Coronary artery (tissue), 2 donors: ENCODE results near the gene KNDC1.

Experiments
- DNase-seq: peaks from one replicate; pipeline ENCODE4 v3.0.0-alpha.2; 2017; ENCODE audit warnings: low spot score
- H3K27ac ChIP-seq, 2 donors: fragments of 200-600 bp; sonication (generic); one replicate each; pipeline ENCODE4 v1.5.1; 2016 to 2019
- H3K4me3 ChIP-seq: fragments of 200-600 bp; sonication (generic); 2 replicates; pipeline ENCODE4 v1.5.1; 2016; ENCODE audit warnings: mild to moderate bottlenecking, moderate library complexity
- TF ChIP-seq, protein P1 (sequence below): fragments of 200-600 bp; sonication (generic); IDR thresholded peaks from one replicate; pipeline ENCODE4 v1.5.1; 2019; ENCODE audit warnings: antibody characterized with exemption

Gene KNDC1

DNA sequence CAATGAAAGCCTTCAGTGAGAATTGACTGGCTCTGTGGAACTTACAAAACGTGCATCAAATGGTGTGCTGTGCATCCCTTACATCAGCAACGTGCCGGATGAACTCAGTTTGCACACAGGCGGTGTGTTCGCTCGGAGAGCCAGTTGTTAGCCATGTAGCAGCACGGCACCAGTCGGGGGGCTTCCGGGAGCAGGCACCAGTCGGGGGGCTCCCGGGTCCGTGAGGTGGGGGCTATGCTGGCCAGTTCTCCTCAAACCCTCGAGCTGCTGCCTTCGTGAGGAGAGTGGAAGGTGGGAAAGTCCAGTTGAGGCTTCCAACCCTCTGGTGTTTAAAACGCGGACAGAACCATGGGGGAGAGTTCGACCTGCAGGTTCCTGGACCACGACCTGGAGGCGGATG, 35.1 kb downstream of the KNDC1 start:
- no peak overlapping the region for H3K4me3 ChIP-seq
- no peak overlapping the region for H3K27ac ChIP-seq
- DNase-seq: no peak
- TF ChIP-seq, protein P1, sequence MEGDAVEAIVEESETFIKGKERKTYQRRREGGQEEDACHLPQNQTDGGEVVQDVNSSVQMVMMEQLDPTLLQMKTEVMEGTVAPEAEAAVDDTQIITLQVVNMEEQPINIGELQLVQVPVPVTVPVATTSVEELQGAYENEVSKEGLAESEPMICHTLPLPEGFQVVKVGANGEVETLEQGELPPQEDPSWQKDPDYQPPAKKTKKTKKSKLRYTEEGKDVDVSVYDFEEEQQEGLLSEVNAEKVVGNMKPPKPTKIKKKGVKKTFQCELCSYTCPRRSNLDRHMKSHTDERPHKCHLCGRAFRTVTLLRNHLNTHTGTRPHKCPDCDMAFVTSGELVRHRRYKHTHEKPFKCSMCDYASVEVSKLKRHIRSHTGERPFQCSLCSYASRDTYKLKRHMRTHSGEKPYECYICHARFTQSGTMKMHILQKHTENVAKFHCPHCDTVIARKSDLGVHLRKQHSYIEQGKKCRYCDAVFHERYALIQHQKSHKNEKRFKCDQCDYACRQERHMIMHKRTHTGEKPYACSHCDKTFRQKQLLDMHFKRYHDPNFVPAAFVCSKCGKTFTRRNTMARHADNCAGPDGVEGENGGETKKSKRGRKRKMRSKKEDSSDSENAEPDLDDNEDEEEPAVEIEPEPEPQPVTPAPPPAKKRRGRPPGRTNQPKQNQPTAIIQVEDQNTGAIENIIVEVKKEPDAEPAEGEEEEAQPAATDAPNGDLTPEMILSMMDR: no peak

DNA sequence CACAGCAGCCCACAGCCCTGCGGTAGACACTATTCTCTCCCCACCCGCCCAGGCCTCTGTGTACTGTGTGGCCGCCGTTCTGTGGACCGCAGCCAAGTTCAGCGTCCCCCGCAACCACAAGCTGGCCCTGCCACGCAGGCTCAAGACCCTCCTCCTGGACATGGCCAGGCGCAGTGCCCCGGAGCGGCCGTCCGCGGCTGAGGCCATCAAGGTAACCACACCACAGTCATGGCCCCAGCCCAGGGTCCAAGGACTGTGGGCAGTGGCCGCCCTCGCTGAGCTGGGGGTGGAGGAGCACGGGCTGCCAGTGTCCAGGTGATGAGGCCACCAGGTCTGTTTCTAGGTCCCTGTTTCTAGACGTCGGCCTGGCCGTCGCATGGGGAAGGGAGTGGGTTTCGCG, 35.6 kb downstream of the KNDC1 start:
- Histone ChIP-seq H3K27ac (no peak overlapping the region), H3K4me3 (no peak overlapping the region)
- TF ChIP-seq, protein P1: no peak
- no peak for DNase-seq

DNA sequence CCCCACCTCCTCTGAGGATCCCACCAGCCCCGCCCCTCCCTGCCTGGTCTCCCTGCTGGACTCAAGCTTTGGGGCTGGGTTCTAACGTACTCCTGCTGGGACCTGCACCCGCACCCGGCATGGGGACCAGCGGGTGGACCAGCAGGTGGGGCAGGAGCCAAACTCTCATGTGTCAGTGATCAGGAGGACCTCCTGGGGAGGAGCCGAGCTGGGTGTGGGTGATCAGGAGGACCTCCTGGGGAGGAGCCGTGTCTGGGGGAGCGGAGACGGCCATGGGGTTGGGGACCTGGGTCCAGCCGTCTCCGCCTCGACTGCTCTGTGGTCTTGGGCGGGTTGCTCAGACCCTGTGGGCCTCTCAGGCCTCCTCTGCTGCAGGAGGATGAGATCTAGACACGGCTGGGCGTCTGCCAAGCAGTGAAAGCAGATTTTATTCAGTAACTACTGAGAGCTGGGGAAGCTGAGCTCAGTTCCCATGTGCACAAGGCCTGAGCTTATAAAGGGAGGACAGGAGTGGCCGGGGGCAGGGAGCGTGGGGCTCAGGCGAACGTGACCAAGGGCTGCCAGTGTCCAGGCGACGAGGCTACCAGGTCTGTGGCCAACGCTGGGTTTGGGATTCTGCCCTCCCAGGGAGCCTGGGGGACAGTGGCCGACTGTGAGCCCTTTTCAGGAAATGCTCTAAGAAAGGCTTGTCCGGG, 36.3 kb downstream of the KNDC1 start:
- H3K4me3 ChIP-seq: no peak overlapping the region
- H3K27ac ChIP-seq: no peak overlapping the region
- DNase-seq: no peak
- TF ChIP-seq, protein P1: no peak

DNA sequence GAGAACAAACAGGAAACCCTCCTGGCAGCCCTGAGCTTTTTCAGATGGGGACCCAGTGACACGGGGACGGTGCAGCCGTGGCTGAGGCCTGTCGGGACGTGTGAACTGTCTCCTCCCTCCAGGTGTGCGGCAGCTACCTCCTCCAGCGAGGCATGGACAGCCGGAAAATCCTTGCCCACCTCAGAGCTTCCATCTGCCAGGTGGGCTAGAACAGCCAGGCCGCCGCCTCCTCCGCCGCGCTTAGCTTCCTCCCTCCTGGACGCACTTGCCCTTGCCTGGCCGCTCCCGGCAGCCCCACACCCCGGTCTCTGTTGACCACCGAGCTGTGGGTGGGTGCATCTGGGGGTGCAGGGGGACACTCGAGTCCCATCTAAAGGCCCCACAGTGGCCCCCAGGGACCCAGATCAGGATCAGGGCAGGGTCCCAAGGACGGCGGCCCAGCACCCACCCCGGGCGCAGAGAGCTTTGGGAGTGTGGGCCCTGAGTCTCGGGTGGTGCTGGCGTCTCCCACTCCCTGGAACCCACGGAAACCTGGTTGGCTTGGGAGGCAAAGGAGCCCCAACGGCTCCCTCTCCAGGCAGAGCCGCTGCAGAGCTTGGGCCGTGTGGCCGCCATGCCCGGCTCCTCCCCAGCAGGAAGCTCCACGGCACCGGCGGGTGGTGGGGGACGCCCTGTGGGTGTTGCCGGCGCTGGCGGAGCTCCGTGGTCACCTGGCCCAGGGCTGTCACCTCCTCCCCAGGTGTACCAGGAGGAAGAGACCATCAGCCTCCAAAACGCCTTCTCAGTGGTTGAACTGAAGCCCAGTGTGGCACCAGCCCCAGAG, 37.1 kb downstream of the KNDC1 start:
- H3K4me3 ChIP-seq: no peak overlapping the region
- DNase-seq: no peak
- no peak overlapping the region for H3K27ac ChIP-seq
- TF ChIP-seq, protein P1: no peak

DNA sequence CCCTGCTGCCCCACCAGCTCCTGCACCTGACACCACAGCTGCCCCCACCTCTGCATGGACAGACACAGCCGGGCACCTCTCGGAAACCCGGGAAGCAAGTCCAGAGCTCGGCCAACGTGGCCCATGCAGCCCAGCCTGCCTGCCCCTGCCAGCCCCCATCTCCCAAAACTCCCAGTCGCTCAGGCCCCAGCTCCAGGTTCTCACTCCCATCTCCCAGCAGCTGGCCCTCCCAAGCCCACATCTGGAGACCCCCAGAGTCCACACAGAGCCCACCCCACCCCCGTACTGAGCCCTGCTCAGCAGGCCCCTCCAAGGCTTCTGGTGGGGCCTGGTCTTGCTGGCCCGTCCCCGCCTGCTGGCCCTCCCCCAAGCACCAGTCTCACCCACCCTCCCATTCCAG, 37.8 kb downstream of the KNDC1 start:
- Histone ChIP-seq H3K27ac (no peak overlapping the region), H3K4me3 (no peak overlapping the region)
- TF ChIP-seq, protein P1: no peak
- no peak for DNase-seq

DNA sequence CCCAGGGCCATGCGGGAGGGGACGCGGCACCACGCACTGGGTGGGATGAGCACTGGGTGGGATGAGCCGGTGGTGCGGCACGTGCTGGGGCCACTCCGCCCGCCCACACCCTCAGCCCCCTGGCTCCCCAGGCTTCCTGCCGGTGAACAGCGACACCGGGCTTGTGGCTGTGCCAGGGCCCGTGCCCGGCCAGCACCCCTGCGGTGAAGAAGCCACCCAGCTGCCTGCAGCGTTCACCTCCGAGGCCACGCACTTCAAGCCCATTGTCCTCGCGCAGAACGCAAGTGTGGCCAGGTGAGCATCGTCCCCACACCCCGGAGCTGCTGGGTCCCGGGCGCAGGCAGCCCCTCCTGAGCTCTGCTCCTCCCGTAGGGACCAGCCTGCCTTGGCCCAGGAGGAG, 38.2 kb downstream of the KNDC1 start:
- TF ChIP-seq, protein P1: no peak
- DNase-seq: no peak
- Histone ChIP-seq H3K4me3 (no peak overlapping the region), H3K27ac (no peak overlapping the region)
